A673 (cell line): ENCODE measurements around the gene RPS6KA2. TPM values are rescaled to one million over a fixed set of nuclear protein-coding genes. Genes with fewer than 3 reads are reported as not detected.
"Not testable (repeated sequence)": the region's sequence is repeated elsewhere in the genome, so short reads cannot be mapped to it uniquely, and the experiment has no call there.

ENCODE experiments used
- BruUV-seq: library from RNA; stranded (reverse); fragments of 400-500 nt; replicated peaks from 2 replicates; lab custom pipeline; 2021; lab: Mats Ljungman, UMichigan
- CTCF ChIA-PET: fragments of 300-600 bp; sonication (Branson Sonifier 250); formaldehyde crosslinking; loops from one replicate; lab custom pipeline; 2022; ENCODE audit warnings: antibody characterized with exemption; lab: Charles Lee
- POLR2A ChIA-PET: fragments of 300-600 bp; sonication (Branson Sonifier 250); formaldehyde crosslinking; loops from one replicate; lab custom pipeline; 2022; ENCODE audit warnings: antibody characterized with exemption; ENCODE audit not compliant: low non-redundant PET; lab: Charles Lee
- DNase-seq: peaks from one replicate; pipeline ENCODE4 v3.0.0-alpha.2; 2015; ENCODE audit warnings: low spot score
- H3K27ac ChIP-seq: fragments of 200-600 bp; sonication (generic); 2 replicates; pipeline ENCODE4 v1.5.1; 2016; ENCODE audit warnings: mixed run types, low read depth, mild to moderate bottlenecking, mixed read lengths, antibody characterized with exemption, low read length; ENCODE audit not compliant: poor library complexity, severe bottlenecking
- H3K27me3 ChIP-seq: fragments of 200-600 bp; sonication (generic); replicated peaks from 2 replicates; pipeline ENCODE4 v1.6.1; 2017; ENCODE audit warnings: mixed run types, low read depth, mild to moderate bottlenecking, mixed read lengths, antibody characterized with exemption, low read length; ENCODE audit not compliant: insufficient read depth, poor library complexity
- H3K36me3 ChIP-seq: fragments of 200-600 bp; sonication (generic); 2 replicates; pipeline ENCODE4 v1.6.1; 2016; ENCODE audit warnings: mixed run types, mild to moderate bottlenecking, mixed read lengths, antibody characterized with exemption, low read length; ENCODE audit not compliant: insufficient read depth, poor library complexity, severe bottlenecking
- H3K4me1 ChIP-seq: fragments of 200-600 bp; sonication (generic); 2 replicates; pipeline ENCODE4 v1.6.1; 2017; ENCODE audit warnings: mixed run types, mild to moderate bottlenecking, mixed read lengths, antibody characterized with exemption, low read length; ENCODE audit not compliant: insufficient read depth, poor library complexity, severe bottlenecking
- H3K4me3 ChIP-seq: fragments of 200-600 bp; sonication (generic); 2 replicates; pipeline ENCODE4 v1.5.1; 2016; ENCODE audit warnings: low read depth, mixed run types, mild to moderate bottlenecking, mixed read lengths, low read length; ENCODE audit not compliant: poor library complexity, severe bottlenecking
- H3K9me3 ChIP-seq: fragments of 200-600 bp; sonication (generic); 2 replicates; pipeline ENCODE4 v1.6.1; 2016; ENCODE audit warnings: mixed run types, low read depth, mild to moderate bottlenecking, mixed read lengths, antibody characterized with exemption, low read length; ENCODE audit not compliant: poor library complexity, severe bottlenecking
- CTCF ChIP-seq: fragments of 300-800, 200-600 bp; sonication (generic); conservative IDR thresholded peaks from 2 replicates; pipeline ENCODE4 v1.5.1; 2017; ENCODE audit warnings: low read depth, mild to moderate bottlenecking, antibody characterized with exemption, low read length, moderate library complexity, mixed read lengths
- EZH2 ChIP-seq: fragments of 200-600 bp; sonication (generic); IDR thresholded peaks from 2 replicates; pipeline ENCODE4 v1.6.1; 2017; ENCODE audit warnings: borderline replicate concordance, low read depth, mild to moderate bottlenecking, mixed read lengths, antibody characterized with exemption, low read length; ENCODE audit not compliant: poor library complexity, severe bottlenecking
- intact Hi-C: fragments of 100-400 bp; cut with micrococcal nuclease; formaldehyde crosslinking; loops from one replicate; pipeline ENCODE4 v1.10.0; 2022; ENCODE audit not compliant: unreplicated experiment
- total RNA-seq: library from RNA; stranded (reverse); gene quantifications from 2 replicates; pipeline ENCODE4 v1.2.3, GENCODE V29; 2021

The RPS6KA2 gene
- total RNA-seq, 1 experiment from 2014 or later, result 30.1 TPM

GRCh38 chr6:166532302-166532701 lies 94.7 kb downstream of the RPS6KA2 start:
- Histone ChIP-seq H3K9me3 (no peaks in the 10 kb centered on the region), H3K27ac (no peak overlapping the region), H3K36me3 (no peaks in the 10 kb centered on the region), H3K27me3 (no peaks in the 10 kb centered on the region), H3K4me1 (no peaks in the 10 kb centered on the region), H3K4me3 (no peak overlapping the region)
- BruUV-seq, result no TSS peak
- ChIA-PET POLR2A (no interaction called here), CTCF (no interaction called here)
- intact Hi-C loops, result no loop called here
- DNase-seq, result no peak
- no peak for TF ChIP-seq CTCF
- TF ChIP-seq EZH2, result no peak

- BruUV-seq, result no TSS peak
- ChIA-PET CTCF (no interaction called here), POLR2A (no interaction called here)
- H3K9me3 ChIP-seq, result no peaks in the 10 kb centered on the region
- H3K27ac ChIP-seq, result no peak overlapping the region
- TF ChIP-seq EZH2 (no peak), CTCF (no peak)
- H3K4me3 ChIP-seq, result no peak overlapping the region
- H3K36me3 ChIP-seq, result no peaks in the 10 kb centered on the region
- DNase-seq, result no peak
- no peaks in the 10 kb centered on the region for H3K27me3 ChIP-seq
- intact Hi-C loops, result no loop called here
- H3K4me1 ChIP-seq, result no peaks in the 10 kb centered on the region
These were observed 96.6 kb downstream of the RPS6KA2 start for GRCh38 chr6:166530211-166531095.

GRCh38 chr6:166529586-166529985 lies 97.5 kb downstream of the RPS6KA2 start:
- Histone ChIP-seq H3K27ac (no peak overlapping the region), H3K9me3 (no peaks in the 10 kb centered on the region), H3K4me1 (no peaks in the 10 kb centered on the region), H3K4me3 (no peak overlapping the region), H3K27me3 (no peaks in the 10 kb centered on the region), H3K36me3 (no peaks in the 10 kb centered on the region)
- intact Hi-C loops, result no loop called here
- ChIA-PET POLR2A (no interaction called here), CTCF (no interaction called here)
- no peak for DNase-seq
- BruUV-seq, result no TSS peak
- no peak for TF ChIP-seq CTCF
- no peak for TF ChIP-seq EZH2

GRCh38 chr6:166529058-166529457 lies 98.0 kb downstream of the RPS6KA2 start:
- POLR2A ChIA-PET, DNase-seq, H3K4me3 ChIP-seq, H3K9me3 ChIP-seq, H3K27me3 ChIP-seq, H3K4me1 ChIP-seq, H3K36me3 ChIP-seq, intact Hi-C loops, H3K27ac ChIP-seq, CTCF ChIA-PET, BruUV-seq: not testable (repeated sequence)
